GM08714 (cell line): ENCODE results near the gene ZNF804B.

ENCODE experiments used
- H3K4me3 ChIP-seq: fragments of 200-500 bp; sonication (Bioruptor generic); 2 replicates; pipeline ENCODE4 v1.5.1; 2014; ENCODE audit warnings: mild to moderate bottlenecking, low read length, inconsistent platforms
- ZNF274 ChIP-seq: IDR thresholded peaks from 2 replicates; pipeline ENCODE4 v1.6.1; 2012; ENCODE audit warnings: mild to moderate bottlenecking, low read depth, low read length

Gene ZNF804B

GRCh38 chr7:88885131-88885530, 125.6 kb downstream of the ZNF804B start:
- no peak for TF ChIP-seq ZNF274
- H3K4me3 ChIP-seq, result no peak overlapping the region

- no peak for TF ChIP-seq ZNF274
- no peak overlapping the region for H3K4me3 ChIP-seq
Observed at GRCh38 chr7:88888684-88889083, 129.2 kb downstream of the ZNF804B start.

DNA sequence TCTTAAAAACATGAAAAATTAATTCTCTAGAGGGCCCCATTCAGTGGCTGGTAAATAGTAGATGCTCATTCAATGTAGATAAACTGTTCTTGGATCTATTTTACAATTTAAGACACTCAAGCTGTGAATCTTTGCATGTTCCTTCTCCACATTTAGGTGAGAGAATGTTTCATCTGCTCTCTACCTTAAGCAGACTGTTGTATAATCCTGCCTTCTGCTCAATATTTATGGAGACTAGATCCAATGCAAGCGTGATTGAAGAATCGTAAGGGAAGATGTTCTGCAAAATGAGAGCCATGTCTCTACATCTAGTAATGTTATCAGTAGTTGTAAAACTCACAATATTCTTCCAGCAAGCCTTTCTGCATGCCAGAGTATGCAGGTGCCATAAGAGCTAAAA, 151.0 kb downstream of the ZNF804B start:
- no peak overlapping the region for H3K4me3 ChIP-seq
- TF ChIP-seq ZNF274, result no peak

DNA sequence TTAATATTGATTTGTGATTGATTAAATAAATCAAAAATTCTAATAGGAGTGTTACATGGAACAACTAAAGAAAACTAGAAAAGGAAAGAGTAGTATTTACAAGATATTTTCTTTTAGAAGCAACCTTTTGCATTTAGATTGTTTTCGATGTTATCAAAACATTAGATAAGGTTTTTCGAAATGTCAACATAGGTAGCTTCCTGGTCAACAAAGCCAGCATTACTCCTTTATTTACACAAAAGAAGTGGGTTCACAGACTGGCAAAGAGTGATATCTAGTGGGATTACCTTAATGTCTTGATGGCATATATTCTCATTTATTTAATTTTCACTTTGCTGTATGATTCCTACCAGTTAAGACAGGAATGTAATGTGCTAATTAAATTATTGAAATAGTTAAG, 153.4 kb downstream of the ZNF804B start:
- H3K4me3 ChIP-seq, result no peak overlapping the region
- TF ChIP-seq ZNF274, result no peak

GRCh38 chr7:88915615-88916014, 156.1 kb downstream of the ZNF804B start:
- no peak for TF ChIP-seq ZNF274

GRCh38 chr7:88919478-88920131, 160.1 kb downstream of the ZNF804B start:
- TF ChIP-seq ZNF274, result no peak

More at GRCh38 chr7:88915615-88916014, 156.1 kb downstream of the ZNF804B start:
- no peak overlapping the region for H3K4me3 ChIP-seq

GRCh38 chr7:88922944-88923343, 163.4 kb downstream of the ZNF804B start:
- H3K4me3 ChIP-seq, result no peak overlapping the region
- TF ChIP-seq ZNF274, result no peak

More at GRCh38 chr7:88919478-88920131, 160.1 kb downstream of the ZNF804B start:
- H3K4me3 ChIP-seq, result no peak overlapping the region

- no peak for TF ChIP-seq ZNF274
- no peak overlapping the region for H3K4me3 ChIP-seq
Observed at GRCh38 chr7:88928276-88928675, 168.8 kb downstream of the ZNF804B start.

DNA sequence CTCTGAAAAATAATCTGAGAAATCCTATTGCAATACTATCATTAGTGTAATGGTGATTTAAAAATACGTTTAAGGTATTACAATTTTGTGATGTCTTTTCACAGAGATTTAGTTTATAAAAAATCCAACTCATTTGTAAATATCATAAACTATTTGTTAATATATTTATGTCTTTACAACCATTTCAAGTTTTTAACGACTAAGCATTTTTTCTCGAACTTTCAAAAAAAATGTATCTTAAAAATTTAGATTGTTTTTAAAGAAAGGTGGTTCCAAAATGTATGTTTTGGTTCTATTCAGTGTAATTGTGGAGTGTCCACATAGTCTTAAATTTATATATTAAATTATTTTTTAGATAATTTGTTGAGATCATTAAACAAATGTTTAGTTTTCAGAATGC, 170.2 kb downstream of the ZNF804B start:
- no peak overlapping the region for H3K4me3 ChIP-seq
- TF ChIP-seq ZNF274, result no peak

DNA sequence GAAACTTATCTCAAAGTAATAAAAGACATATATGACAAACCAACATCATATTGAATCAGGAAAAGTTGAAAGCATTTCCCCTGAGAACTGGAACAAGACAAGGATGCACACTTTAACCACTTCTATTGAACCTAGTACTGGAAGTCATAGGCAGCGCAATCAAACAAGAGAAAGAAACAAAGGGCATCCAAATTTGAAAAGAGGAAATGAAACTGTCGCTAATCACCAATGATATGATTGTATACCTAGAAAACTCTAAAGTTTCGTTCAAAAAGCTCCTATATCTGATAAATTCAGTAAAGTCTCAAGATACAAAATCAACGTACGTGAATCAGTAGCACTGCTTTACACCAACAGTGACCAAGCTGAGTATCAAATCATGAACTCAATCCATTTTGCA, 173.8 kb downstream of the ZNF804B start:
- no peak for TF ChIP-seq ZNF274
- no peak overlapping the region for H3K4me3 ChIP-seq

GRCh38 chr7:88942815-88943501, 183.5 kb downstream of the ZNF804B start:
- no peak overlapping the region for H3K4me3 ChIP-seq
- no peak for TF ChIP-seq ZNF274

DNA sequence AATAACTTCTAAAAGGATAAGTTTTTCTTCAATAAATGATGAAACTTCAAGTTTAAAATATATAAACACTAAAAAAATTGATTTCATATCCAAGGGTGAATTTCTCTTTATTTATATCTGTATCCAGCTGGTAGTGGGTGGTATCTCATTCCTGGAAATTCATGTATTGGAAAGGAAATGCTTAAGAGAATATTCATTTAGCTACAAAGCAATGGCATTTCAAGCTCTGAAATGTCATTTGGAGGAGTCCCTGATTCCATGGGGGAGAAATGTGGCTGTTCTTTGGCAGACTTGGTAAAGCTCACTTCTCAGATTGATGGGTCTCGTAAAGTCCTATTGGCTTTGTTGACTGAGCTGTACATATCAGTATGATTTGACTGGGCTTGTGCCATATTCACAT, 192.3 kb downstream of the ZNF804B start:
- H3K4me3 ChIP-seq, result no peak overlapping the region
- TF ChIP-seq ZNF274, result no peak

DNA sequence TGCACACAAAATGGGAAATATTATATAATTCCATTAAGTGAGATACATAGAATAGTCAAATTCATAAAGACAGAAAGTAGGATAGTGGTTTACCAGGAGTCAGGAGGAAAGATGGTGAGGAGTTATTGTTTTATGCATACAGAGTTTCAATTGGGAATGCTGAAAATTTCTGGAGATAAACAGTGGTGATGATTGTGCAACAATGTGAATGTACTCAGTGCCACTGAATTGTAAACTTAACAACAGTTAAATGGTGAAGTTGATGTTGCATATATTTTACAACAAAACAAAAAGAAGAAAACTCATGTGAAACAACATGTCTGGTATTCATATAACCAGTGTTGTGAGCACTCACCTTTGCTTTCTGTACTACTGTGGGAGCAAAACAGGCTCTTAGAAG, 204.9 kb downstream of the ZNF804B start:
- no peak for TF ChIP-seq ZNF274
- H3K4me3 ChIP-seq, result no peak overlapping the region

GRCh38 chr7:88965371-88965770, 205.9 kb downstream of the ZNF804B start:
- no peak for TF ChIP-seq ZNF274
- H3K4me3 ChIP-seq, result no peak overlapping the region

GRCh38 chr7:88967432-88967831, 207.9 kb downstream of the ZNF804B start:
- TF ChIP-seq ZNF274, result no peak
- H3K4me3 ChIP-seq, result no peak overlapping the region

- no peak overlapping the region for H3K4me3 ChIP-seq
- TF ChIP-seq ZNF274, result no peak
Observed at GRCh38 chr7:88969167-88969566, 209.7 kb downstream of the ZNF804B start.

GRCh38 chr7:88985295-88985694, 225.8 kb downstream of the ZNF804B start:
- H3K4me3 ChIP-seq, result no peak overlapping the region
- no peak for TF ChIP-seq ZNF274
